ENCODE data around the gene GSAP.

The GSAP gene

GRCh38 chr7:77434570-77435275 is 18.6 kb upstream of the GSAP start:
- DNase-seq (ENCODE audit: low spot score) = no peak

GRCh38 chr7:77433901-77434300 is 17.8 kb upstream of the GSAP start:
- DNase-seq (ENCODE audit: low spot score) = no peak

GRCh38 chr7:77430927-77431326 is 14.8 kb upstream of the GSAP start:
- DNase-seq (ENCODE audit: low spot score) = no peak

GRCh38 chr7:77428777-77429231 is 12.7 kb upstream of the GSAP start:
- DNase-seq (ENCODE audit: low spot score) = no peak

GRCh38 chr7:77427996-77428603 is 12.0 kb upstream of the GSAP start:
- DNase-seq (ENCODE audit: low spot score) = no peak

- no peak for DNase-seq (ENCODE audit: low spot score)
Observed at GRCh38 chr7:77426521-77427051, 10.4 kb upstream of the GSAP start.

GRCh38 chr7:77426052-77426404 is 9.9 kb upstream of the GSAP start:
- DNase-seq (ENCODE audit: low spot score) = no peak

- no peak for DNase-seq (ENCODE audit: low spot score)
Observed at GRCh38 chr7:77425101-77426051, 9.2 kb upstream of the GSAP start.

GRCh38 chr7:77422500-77422899 is 6.4 kb upstream of the GSAP start:
- no peak for DNase-seq (ENCODE audit: low spot score)

GRCh38 chr7:77420986-77421672 is 5.0 kb upstream of the GSAP start:
- no peak for DNase-seq (ENCODE audit: low spot score)

GRCh38 chr7:77420438-77420837 is 4.3 kb upstream of the GSAP start:
- DNase-seq (ENCODE audit: low spot score) = no peak

- DNase-seq (ENCODE audit: low spot score) = no peak
Observed at GRCh38 chr7:77419102-77419501, 3.0 kb upstream of the GSAP start.

GRCh38 chr7:77417801-77418200 is 1.7 kb upstream of the GSAP start:
- DNase-seq (ENCODE audit: low spot score) = no peak

- no peak for DNase-seq (ENCODE audit: low spot score)
Observed at GRCh38 chr7:77416621-77417371, 647 bp upstream of the GSAP start.

- DNase-seq (ENCODE audit: low spot score) = no peak
Observed at GRCh38 chr7:77415476-77415822, 700 bp downstream of the GSAP start.

GRCh38 chr7:77413861-77414424 is 2.2 kb downstream of the GSAP start:
- DNase-seq (ENCODE audit: low spot score) = no peak

- no peak for DNase-seq (ENCODE audit: low spot score)
Observed at GRCh38 chr7:77413128-77413527, 3.0 kb downstream of the GSAP start.

GRCh38 chr7:77409739-77410547 is 6.2 kb downstream of the GSAP start:
- no peak for DNase-seq (ENCODE audit: low spot score)

GRCh38 chr7:77409005-77409738 is 7.0 kb downstream of the GSAP start:
- no peak for DNase-seq (ENCODE audit: low spot score)

Data from D341Med (cell line).